Ovary (tissue), 3 donors: ENCODE results near the gene VPS41.

ENCODE experiments used
- CTCF ChIP-seq, 3 donors: fragments of 450-650 bp in 2 of 3; fragments of 200-600 bp in 1 of 3; IDR thresholded peaks; one replicate each; pipeline versions ENCODE4 v1.5.1 to v1.8.0; 2016 to 2022; ENCODE audit warnings: antibody characterized with exemption in 3 of 3, mild to moderate bottlenecking in 1 of 3
- POLR2A ChIP-seq: fragments of 450-650 bp; IDR thresholded peaks from one replicate; pipeline ENCODE4 v1.6.1; 2017; ENCODE audit warnings: antibody characterized with exemption, mild to moderate bottlenecking, moderate library complexity
- donor health status: DM: no; HTN: no; CAD: no.

DNA sequence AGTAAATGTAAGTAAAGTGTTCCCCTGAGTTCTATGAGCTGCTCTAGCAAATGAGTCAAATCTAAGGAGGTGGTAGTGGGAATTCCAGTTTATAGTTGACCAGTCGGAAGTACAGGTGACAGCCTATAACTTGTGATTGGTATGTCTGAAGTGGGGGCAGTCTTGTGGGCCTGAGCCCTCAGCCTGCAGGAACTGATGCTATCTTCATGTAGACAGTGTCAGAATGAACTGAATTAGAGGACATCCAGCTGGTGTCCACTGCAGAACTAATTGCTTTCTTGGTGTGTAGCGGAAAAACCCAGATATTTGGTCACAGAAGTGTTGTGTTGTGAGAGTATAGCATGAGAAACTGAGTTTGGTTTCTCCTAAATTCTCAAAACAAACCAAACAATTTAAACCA lies 150.0 kb downstream of the VPS41 start:
- TF ChIP-seq CTCF (IDR thresholded peaks at IDR 0.05) (no peak), POLR2A (no peak)
